GM18508 (cell line): ENCODE data around the gene LRPAP1.
"Not testable (repeated sequence)": the region's sequence is repeated elsewhere in the genome, so short reads cannot be mapped to it uniquely, and the experiment has no call there.

ENCODE experiments used
- ATAC-seq: cut with Tn5 transposase; IDR thresholded peaks from one replicate; pipeline ENCODE4 v1.9.1; 2021; ENCODE audit warnings: moderate number of reproducible peaks; ENCODE audit not compliant: insufficient read depth, unreplicated experiment

Gene LRPAP1

GRCh38 chr4:3520796-3521600 lies 11.2 kb downstream of the LRPAP1 start:
- no peak for ATAC-seq

GRCh38 chr4:3520276-3520675 lies 11.9 kb downstream of the LRPAP1 start:
- ATAC-seq = no peak

GRCh38 chr4:3519468-3520264 lies 12.6 kb downstream of the LRPAP1 start:
- ATAC-seq = no peak

DNA sequence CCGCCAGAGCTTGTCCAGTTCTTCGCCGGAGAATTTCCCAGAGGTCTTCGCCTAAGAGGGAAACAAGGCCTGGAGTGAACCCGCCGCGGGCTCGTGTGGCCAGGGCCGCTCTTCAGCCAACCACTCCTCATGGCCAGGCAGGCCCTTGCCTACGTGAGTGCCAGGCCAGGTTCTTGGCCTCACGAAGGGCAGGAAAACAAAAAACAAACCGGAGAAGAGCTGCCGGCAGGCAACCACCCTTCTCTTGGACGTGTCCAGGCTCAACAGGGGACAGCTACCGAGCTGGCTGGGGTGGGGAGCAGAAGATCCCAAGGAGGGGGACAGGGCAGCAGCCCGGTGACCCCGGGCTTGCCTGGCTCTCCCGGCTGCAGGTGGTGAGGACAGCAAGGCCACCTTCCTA lies 13.3 kb downstream of the LRPAP1 start:
- ATAC-seq = no peak

DNA sequence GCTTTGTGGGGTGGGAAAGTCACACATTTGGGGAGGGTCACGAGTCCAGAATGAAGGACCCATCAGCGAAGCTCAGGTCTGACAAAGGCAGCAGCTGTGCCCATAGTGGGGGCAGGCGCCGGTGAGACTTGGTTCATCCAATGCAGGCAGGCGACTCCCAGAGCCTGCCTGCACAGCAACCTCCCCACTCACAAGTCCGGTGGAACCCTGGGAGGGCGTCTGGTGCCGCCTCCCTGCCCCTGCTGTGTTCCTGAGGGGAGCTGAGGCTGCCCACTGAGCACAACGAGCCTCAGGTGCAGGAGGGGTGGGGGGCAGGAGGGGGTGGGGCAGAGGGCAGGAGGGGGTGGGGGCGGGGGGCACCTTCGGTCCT lies 13.7 kb downstream of the LRPAP1 start:
- no peak for ATAC-seq

DNA sequence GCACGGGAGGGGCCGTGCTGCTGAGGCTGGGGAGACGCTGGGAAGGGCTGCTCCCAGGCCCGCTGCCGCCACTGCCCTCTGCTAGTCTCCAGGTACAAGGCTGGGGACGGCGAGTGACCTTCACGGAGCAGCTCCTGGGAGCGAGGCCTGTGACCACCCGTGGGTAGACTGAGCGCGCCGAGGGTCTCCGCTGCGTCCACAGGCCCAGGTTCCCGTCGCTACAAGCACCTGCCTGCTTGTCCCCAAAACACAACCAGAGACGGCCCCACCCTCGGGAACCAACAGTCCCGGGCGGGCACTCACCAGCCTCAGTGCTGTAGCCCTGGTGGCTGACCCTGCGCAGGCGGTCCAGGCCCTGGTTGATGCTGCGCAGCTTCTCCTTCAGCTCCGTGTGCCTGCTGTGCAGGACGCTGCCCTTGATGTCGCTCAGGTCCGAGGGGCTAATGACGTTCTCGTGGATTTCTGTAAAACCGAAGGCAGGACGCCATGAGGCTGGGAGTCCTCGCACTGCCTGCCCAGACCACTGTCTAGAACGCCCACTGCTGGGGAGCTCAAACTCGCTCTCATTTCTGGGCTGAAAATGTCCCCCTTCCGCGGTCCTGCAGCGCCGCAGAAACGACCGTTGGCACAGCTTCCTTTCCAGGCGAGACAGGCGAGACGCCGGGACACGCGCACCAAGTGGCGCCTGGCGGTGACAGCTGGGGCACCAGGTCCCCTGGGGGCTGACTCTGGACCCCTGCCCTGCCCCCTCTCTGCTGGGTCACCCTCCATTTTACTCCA lies 14.3 kb downstream of the LRPAP1 start:
- no peak for ATAC-seq

GRCh38 chr4:3516836-3517730 lies 15.1 kb downstream of the LRPAP1 start:
- ATAC-seq = no peak

DNA sequence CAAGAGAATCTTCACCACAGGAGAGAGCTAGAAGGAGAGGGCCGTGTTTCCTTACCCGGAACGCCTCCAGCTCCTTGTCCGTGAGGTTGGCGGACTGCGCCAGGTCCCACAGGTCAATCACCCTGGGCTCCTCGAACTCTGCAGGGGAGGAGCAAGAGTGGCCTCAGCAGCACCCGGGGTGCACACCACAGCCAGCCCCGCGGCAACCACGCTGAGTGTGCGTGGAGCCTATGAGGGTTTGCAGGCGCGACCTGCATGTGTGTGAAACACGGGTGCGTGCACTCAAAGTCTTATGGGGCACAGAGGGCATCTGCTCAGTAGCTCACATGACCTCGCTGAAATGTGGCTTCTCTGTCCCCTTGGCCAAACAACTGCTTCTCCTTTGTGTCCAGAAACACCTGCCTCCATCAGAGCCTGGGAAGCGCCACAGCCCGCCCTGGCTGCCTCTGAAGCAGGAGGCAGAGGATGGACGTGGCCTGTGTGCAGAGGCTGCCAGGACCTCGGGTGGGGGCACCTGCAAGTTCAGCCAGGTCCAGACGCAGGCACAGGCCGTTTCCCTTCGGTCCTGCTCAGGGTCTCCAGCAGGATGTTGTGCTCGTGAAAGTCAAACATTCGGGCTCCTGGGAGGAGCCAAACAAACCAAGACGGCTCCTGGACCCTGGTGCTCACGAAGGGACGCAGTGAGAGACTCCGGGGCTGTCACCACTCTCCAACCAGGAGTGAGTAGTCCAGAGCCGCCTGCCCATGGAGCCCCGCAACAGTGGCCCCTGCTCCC lies 16.0 kb downstream of the LRPAP1 start:
- ATAC-seq = no peak

GRCh38 chr4:3515646-3516045 lies 16.6 kb downstream of the LRPAP1 start:
- no peak for ATAC-seq

GRCh38 chr4:3514806-3515501 lies 17.3 kb downstream of the LRPAP1 start:
- no peak for ATAC-seq

DNA sequence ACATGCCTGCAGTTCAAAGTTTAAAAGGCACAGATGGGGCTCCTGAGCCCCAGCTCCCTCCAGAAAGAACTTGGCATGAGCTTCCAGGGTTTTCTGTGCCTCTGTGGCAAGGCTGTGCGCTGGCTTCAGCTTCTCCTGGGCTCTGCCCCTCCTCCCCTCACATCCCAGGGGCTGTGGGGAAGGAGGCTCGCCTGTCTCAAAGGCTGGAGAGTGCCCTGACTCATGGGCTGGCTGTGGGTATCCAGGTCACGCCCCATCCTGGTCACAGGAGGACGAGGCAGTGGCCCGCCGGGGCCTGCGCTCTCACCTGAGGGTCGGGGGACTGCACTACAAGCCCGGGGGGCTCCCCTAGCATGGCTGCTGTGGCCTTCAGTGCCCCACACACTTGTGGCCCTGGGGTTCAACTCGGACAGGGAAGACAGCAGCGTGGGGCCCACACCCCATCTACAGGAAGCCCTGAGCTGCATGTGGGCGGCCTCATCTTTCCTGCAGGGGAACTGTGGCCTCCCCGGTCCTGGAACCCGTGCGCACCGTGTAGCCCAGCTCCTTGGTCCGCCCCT lies 17.9 kb downstream of the LRPAP1 start:
- no peak for ATAC-seq

GRCh38 chr4:3513807-3514206 lies 18.4 kb downstream of the LRPAP1 start:
- no peak for ATAC-seq

GRCh38 chr4:3512719-3513118 lies 19.5 kb downstream of the LRPAP1 start:
- no peak for ATAC-seq

- no peak for ATAC-seq
Observed at GRCh38 chr4:3512279-3512678, 19.9 kb downstream of the LRPAP1 start.

DNA sequence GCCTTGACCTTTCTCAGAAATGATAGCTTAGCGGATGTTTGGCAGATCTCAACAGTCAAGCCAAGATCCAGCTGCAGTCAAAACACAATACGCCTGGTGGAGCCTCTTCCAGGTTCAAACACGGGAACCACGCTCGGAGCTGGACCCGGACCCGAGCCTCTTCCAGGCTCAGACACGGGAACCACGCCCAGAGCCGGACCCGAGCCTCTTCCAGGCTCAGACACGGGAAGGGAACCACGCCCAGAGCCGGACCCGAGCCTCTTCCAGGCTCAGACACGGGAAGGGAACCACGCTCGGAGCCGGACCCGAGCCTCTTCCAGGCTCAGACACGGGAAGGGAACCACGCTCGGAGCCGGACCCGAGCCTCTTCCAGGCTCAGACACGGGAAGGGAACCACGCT lies 20.6 kb downstream of the LRPAP1 start:
- ATAC-seq = not testable (repeated sequence)

DNA sequence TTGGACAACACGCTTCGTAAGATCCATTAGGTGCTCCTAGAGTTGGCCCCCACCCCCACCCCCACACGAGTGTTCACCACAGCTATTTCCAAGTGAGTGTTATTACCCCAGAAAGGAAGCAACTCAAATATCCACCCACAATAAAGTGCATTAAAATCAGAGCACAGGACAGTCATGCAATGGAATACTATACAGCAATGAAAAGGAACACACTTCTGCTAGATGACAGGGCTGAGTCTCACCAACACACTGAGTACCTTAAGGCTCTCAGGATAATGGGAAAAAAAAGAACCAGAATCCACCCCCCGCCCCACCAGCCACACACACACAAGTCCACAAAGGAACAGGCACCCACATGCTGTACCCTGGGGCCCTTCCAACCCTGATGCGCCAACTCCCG lies 21.0 kb downstream of the LRPAP1 start:
- ATAC-seq = no peak

DNA sequence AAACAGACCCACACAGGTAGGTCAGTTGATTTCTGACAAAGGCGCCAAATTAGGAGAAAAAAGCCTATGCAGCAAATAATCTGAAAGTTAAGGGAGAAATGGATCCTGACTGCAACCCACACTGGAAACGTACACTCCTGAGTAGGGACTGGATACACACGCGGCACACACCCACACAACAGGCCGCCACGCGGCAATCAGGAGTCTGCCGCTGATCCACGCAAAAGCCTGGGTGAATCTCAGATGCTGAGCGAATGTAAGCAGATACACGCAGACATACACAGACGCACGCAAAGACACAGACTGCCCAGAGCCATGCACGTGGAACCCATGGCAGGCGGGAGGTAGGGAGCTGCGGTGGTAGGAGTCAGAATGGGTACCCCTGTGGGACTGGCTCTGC lies 21.7 kb downstream of the LRPAP1 start:
- no peak for ATAC-seq

DNA sequence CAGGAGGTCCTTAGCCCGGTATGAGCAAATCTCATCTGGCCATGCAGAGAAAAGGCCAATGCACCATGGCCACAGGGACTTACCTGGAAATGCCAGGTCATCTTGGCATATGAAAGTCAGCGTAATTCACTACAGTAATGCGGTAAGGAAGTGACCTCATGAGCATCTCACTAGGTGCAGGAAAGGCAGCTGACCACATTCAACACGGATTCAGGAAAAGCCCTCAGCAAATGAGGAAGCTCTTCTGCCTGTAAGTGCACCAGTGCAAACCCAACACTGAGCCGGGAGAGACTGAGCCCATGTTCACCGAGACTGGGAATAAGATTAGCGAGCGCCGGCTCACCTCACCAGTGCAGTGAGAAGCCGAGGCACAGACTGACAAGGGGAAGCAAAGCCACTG lies 23.7 kb downstream of the LRPAP1 start:
- no peak for ATAC-seq
